Airway epithelial cell (primary cell): ENCODE measurements around the gene SNX18. TPM values are rescaled to one million over a fixed set of nuclear protein-coding genes. Genes with fewer than 3 reads are reported as not detected.

Source experiments
- total RNA-seq: library from RNA; depleted of rRNA; stranded (reverse); fragments of >200 nt; gene quantifications from 2 replicates; pipeline ENCODE4 v1.2.3, GENCODE V29; 2015

Gene SNX18
- total RNA-seq: 35.5 and 35.8 TPM in 2 replicates

GRCh38 chr5:54517512-54518145 is at the start of gene SNX18:
SNX18 (plus strand) TSS chr5:54517759; CDS start chr5:54517953, 194 bp downstream.

Other genes with a start within 250 kb of the SNX18 start
- gene ARL15, start 207.2 kb upstream of the SNX18 start, total RNA-seq: 4.9 and 10.3 TPM in 2 replicates
- gene HSPB3, start 62.1 kb upstream of the SNX18 start, total RNA-seq: not detected in 2 replicates